Stimulated activated CD4-positive, alpha-beta T cell treated with anti-CD3 and anti-CD28 coated beads, Interleukin-4, amount 100 ng/mL, for 4 hours (primary cell): Measurements from ENCODE around the gene C16orf92.

Source experiments
- DNase-seq, 2 experiments: peaks; one replicate each; pipeline ENCODE4 v3.0.0-alpha.2; 2020

Gene C16orf92

GRCh38 chr16:30063278-30063892 is 40.4 kb downstream of the C16orf92 start:
- DNase-seq = no peak

- DNase-seq = peak; percentile 65 to 72
Measured at GRCh38 chr16:30063893-30064728, 41.1 kb downstream of the C16orf92 start.

- DNase-seq = no peak
Measured at GRCh38 chr16:30064729-30065101, 41.7 kb downstream of the C16orf92 start.

- DNase-seq = peak; percentile 93 to 96
Measured at GRCh38 chr16:30065102-30065942, 42.3 kb downstream of the C16orf92 start, which contains the start of gene ALDOA. ALDOA (plus strand) TSS chr16:30065760; CDS start chr16:30066898, 1,138 bp downstream.

GRCh38 chr16:30065943-30066760 is 43.2 kb downstream of the C16orf92 start:
- DNase-seq = peak; percentile 41 to 51

GRCh38 chr16:30066761-30067583 is 44.0 kb downstream of the C16orf92 start:
- no peak for DNase-seq

- no peak for DNase-seq
Measured at GRCh38 chr16:30067584-30067916, 44.6 kb downstream of the C16orf92 start.

GRCh38 chr16:30068333-30068732 is 45.3 kb downstream of the C16orf92 start:
- no peak for DNase-seq

GRCh38 chr16:30068750-30069610 is 46.0 kb downstream of the C16orf92 start:
- peak in 1 of 2 experiments; percentile 58 for DNase-seq

GRCh38 chr16:30069611-30070462 is 46.8 kb downstream of the C16orf92 start:
- no peak for DNase-seq

GRCh38 chr16:30070490-30070889 is 47.5 kb downstream of the C16orf92 start:
- no peak for DNase-seq
